GM18861 (cell line): ENCODE results near the gene PLAGL1.
A peak's percentile ranks its signal among the peaks of the same experiment; 100 is the strongest.
"Not testable (repeated sequence)": the region's sequence is repeated elsewhere in the genome, so short reads cannot be mapped to it uniquely, and the experiment has no call there.

ENCODE experiments used
- ATAC-seq: cut with Tn5 transposase; IDR thresholded peaks from one replicate; pipeline ENCODE4 v1.9.1; 2021; ENCODE audit not compliant: unreplicated experiment

Gene PLAGL1

GRCh38 chr6:144008120-144008811 is at the start of gene PLAGL1:
TSS of gene PLAGL1 (minus strand) at chr6:144008259. CDS start at chr6:143948136, 60,123 bp downstream.
- peak; percentile 67 for ATAC-seq

GRCh38 chr6:144055121-144055931 is 47.3 kb upstream of the PLAGL1 start:
- ATAC-seq = peak; percentile 76

GRCh38 chr6:144053601-144054000 is 45.5 kb upstream of the PLAGL1 start:
- ATAC-seq = no peak

- no peak for ATAC-seq
Measured at GRCh38 chr6:144052488-144052887, 44.4 kb upstream of the PLAGL1 start.

- ATAC-seq = no peak
Measured at GRCh38 chr6:144049386-144049785, 41.3 kb upstream of the PLAGL1 start.

- no peak for ATAC-seq
Measured at GRCh38 chr6:144047688-144048087, 39.6 kb upstream of the PLAGL1 start.

GRCh38 chr6:144046672-144047071 is 38.6 kb upstream of the PLAGL1 start:
- ATAC-seq = not testable (repeated sequence)

GRCh38 chr6:144044989-144045388 is 36.9 kb upstream of the PLAGL1 start:
- not testable (repeated sequence) for ATAC-seq

- no peak for ATAC-seq
Measured at GRCh38 chr6:144036835-144037195, 28.8 kb upstream of the PLAGL1 start.

- ATAC-seq = peak; percentile 86
Measured at GRCh38 chr6:144036064-144036834, 28.2 kb upstream of the PLAGL1 start.

GRCh38 chr6:144035416-144035815 is 27.4 kb upstream of the PLAGL1 start:
- no peak for ATAC-seq

- no peak for ATAC-seq
Measured at GRCh38 chr6:144033816-144034735, 26.0 kb upstream of the PLAGL1 start.

GRCh38 chr6:144029452-144029851 is 21.4 kb upstream of the PLAGL1 start:
- ATAC-seq = no peak

- ATAC-seq = peak; percentile 84
Measured at GRCh38 chr6:144027932-144028587, 20.0 kb upstream of the PLAGL1 start.

GRCh38 chr6:144023216-144023615 is 15.2 kb upstream of the PLAGL1 start:
- no peak for ATAC-seq

GRCh38 chr6:144019929-144020328 is 11.9 kb upstream of the PLAGL1 start:
- no peak for ATAC-seq

GRCh38 chr6:144017166-144018094 is 9.4 kb upstream of the PLAGL1 start:
- ATAC-seq = no peak

GRCh38 chr6:144013486-144013909 is 5.4 kb upstream of the PLAGL1 start:
- ATAC-seq = no peak

- no peak for ATAC-seq
Measured at GRCh38 chr6:144012534-144012933, 4.5 kb upstream of the PLAGL1 start.
